Central memory CD8-positive, alpha-beta T cell (primary cell): ENCODE results near the gene PLA2G1B.
"Not testable (repeated sequence)": the region's sequence is repeated elsewhere in the genome, so short reads cannot be mapped to it uniquely, and the experiment has no call there.

Source experiments
- ATAC-seq: fragments of 150-1000 bp; cut with Tn5 transposase; replicated peaks from 2 replicates; pipeline ENCODE4 v1.10.0; 2022; ENCODE audit warnings: mild to moderate bottlenecking, moderate FRiP score, moderate number of reproducible peaks; ENCODE audit not compliant: poor library complexity, severe bottlenecking; ENCODE audit errors: extremely low read depth
- DNase-seq, 2 donors: peaks; one replicate each; pipeline ENCODE4 v3.0.0; 2021; ENCODE audit warnings: low spot score in 2 of 2
- H3K27ac Mint-ChIP-seq: one replicate; pipeline ENCODE4 v1.8.0; 2022; ENCODE audit warnings: low read depth, mild to moderate bottlenecking, moderate library complexity, mixed read lengths
- H3K27me3 Mint-ChIP-seq: one replicate; pipeline ENCODE4 v1.8.0; 2022; ENCODE audit warnings: mixed read lengths
- H3K36me3 Mint-ChIP-seq: one replicate; pipeline ENCODE4 v1.8.0; 2022; ENCODE audit warnings: mild to moderate bottlenecking, moderate library complexity, mixed read lengths; ENCODE audit not compliant: insufficient read depth
- H3K4me1 Mint-ChIP-seq: one replicate; pipeline ENCODE4 v1.8.0; 2022; ENCODE audit warnings: mixed read lengths
- H3K4me3 Mint-ChIP-seq: one replicate; pipeline ENCODE4 v1.8.0; 2022; ENCODE audit warnings: mild to moderate bottlenecking, moderate library complexity, mixed read lengths
- H3K9me3 Mint-ChIP-seq: one replicate; pipeline ENCODE4 v1.8.0; 2022; ENCODE audit warnings: mixed read lengths

The PLA2G1B gene

GRCh38 chr12:120352117-120352516 lies 24.5 kb upstream of the PLA2G1B start:
- DNase-seq (no peak), ATAC-seq (no peak)
- H3K27me3 Mint-ChIP-seq = peaks cover 20% of the 10 kb centered on the region
- H3K9me3 Mint-ChIP-seq = no peaks in the 10 kb centered on the region
- no peaks in the 10 kb centered on the region for H3K4me1 Mint-ChIP-seq
- H3K27ac Mint-ChIP-seq = no peak overlapping the region
- no peak overlapping the region for H3K4me3 Mint-ChIP-seq
- peaks cover 2% of the 10 kb centered on the region for H3K36me3 Mint-ChIP-seq

GRCh38 chr12:120350576-120351350 lies 23.2 kb upstream of the PLA2G1B start:
- H3K4me1 Mint-ChIP-seq = no peaks in the 10 kb centered on the region
- H3K27ac Mint-ChIP-seq = no peak overlapping the region

DNA sequence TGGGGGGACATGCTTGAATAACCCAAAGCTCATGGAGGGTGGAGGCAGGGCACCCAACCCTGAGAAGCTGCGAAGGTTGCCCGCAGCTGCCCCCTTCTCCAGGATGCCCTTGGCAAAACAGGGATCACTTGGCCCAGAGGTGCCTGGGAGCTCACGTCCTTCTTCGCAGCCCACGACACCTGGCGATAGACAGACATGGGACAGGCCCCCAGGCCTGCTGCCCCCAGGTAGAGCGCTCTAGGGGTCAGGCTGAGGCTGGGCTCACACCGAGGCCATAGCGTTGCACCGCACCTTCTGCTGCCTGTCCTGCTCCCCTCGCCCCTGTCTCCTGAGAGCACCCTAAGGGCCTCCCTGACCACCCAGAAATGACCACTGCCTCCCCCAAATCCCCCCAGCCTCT lies 20.2 kb upstream of the PLA2G1B start:
- DNase-seq = no peak
- H3K27ac Mint-ChIP-seq = no peak overlapping the region
- peaks cover 2% of the 10 kb centered on the region for H3K36me3 Mint-ChIP-seq
- no peaks in the 10 kb centered on the region for H3K4me1 Mint-ChIP-seq
- no peak overlapping the region for H3K4me3 Mint-ChIP-seq
- H3K27me3 Mint-ChIP-seq = peaks cover 31% of the 10 kb centered on the region
- no peak for ATAC-seq
- no peaks in the 10 kb centered on the region for H3K9me3 Mint-ChIP-seq

More at GRCh38 chr12:120350576-120351350, 23.2 kb upstream of the PLA2G1B start:
- no peak for ATAC-seq
- no peak for DNase-seq
- H3K4me3 Mint-ChIP-seq = no peak overlapping the region
- H3K36me3 Mint-ChIP-seq = peaks cover 2% of the 10 kb centered on the region
- peaks cover 31% of the 10 kb centered on the region for H3K27me3 Mint-ChIP-seq
- H3K9me3 Mint-ChIP-seq = no peaks in the 10 kb centered on the region

DNA sequence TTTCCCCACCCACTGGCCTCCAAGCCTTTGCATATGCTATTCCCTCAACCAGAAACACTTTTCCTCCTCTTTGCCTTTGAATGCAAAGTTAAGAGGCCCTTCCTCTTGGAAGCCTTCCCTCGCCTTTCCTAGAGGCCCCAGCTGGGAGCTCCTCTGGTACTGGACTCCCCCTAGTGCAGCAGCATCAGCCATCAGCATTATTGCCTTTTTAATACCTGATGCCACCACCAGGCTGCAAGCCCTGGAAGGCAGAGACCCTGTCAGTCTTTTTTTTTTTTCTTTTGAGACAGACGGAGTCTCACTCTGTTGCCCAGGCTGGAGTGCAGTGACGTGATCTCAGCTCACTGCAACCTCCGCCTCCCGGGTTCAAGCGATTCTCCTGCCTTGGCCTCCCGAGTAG lies 19.1 kb upstream of the PLA2G1B start:
- peaks cover 30% of the 10 kb centered on the region for H3K27me3 Mint-ChIP-seq
- H3K4me1 Mint-ChIP-seq = no peaks in the 10 kb centered on the region
- H3K27ac Mint-ChIP-seq = no peak overlapping the region

GRCh38 chr12:120346031-120346430 lies 18.5 kb upstream of the PLA2G1B start:
- H3K4me1 Mint-ChIP-seq = no peaks in the 10 kb centered on the region
- no peak overlapping the region for H3K27ac Mint-ChIP-seq
- DNase-seq = no peak
- no peaks in the 10 kb centered on the region for H3K9me3 Mint-ChIP-seq
- H3K4me3 Mint-ChIP-seq = no peak overlapping the region
- H3K27me3 Mint-ChIP-seq = peaks cover 30% of the 10 kb centered on the region
- peaks cover 2% of the 10 kb centered on the region for H3K36me3 Mint-ChIP-seq
- ATAC-seq = no peak

More for the DNA sequence above, 19.1 kb upstream of the PLA2G1B start:
- Mint-ChIP-seq H3K4me3 (no peak overlapping the region), H3K36me3 (peaks cover 2% of the 10 kb centered on the region), H3K9me3 (no peaks in the 10 kb centered on the region)
- ATAC-seq = no peak
- no peak for DNase-seq

- DNase-seq = no peak
- peaks cover 21% of the 10 kb centered on the region for H3K27me3 Mint-ChIP-seq
- H3K4me1 Mint-ChIP-seq = no peaks in the 10 kb centered on the region
- peaks cover 2% of the 10 kb centered on the region for H3K9me3 Mint-ChIP-seq
- no peak overlapping the region for H3K4me3 Mint-ChIP-seq
- H3K27ac Mint-ChIP-seq = no peak overlapping the region
- no peak for ATAC-seq
- H3K36me3 Mint-ChIP-seq = peaks cover 2% of the 10 kb centered on the region
These were observed 16.1 kb upstream of the PLA2G1B start for GRCh38 chr12:120343692-120344091.

DNA sequence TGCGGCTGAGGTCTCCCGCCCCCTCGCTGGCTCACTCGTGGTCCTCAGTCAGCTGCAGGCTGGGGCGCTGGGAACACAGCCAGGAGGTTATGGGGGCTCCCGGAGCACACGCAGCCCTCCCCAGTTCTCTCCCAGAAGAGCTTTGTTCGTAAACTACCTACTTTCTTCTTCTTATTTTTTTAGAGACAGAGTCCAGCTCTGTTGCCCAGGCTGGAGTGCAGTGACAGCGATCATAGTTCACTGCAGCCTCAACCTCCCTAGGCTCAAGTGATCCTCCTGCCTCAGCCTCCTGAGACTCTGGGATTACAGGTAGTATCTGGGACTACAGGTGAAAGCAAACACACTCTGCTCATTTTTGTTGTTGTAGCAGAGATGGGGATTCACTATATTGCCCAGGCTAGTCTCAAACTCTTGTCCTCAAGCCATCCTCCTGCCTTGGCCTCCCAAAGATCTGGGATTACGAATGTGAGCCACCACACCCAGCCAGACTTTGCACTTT lies 15.5 kb upstream of the PLA2G1B start:
- Mint-ChIP-seq H3K4me1 (no peaks in the 10 kb centered on the region), H3K4me3 (no peak overlapping the region), H3K36me3 (peaks cover 2% of the 10 kb centered on the region), H3K9me3 (peaks cover 6% of the 10 kb centered on the region), H3K27me3 (peaks cover 26% of the 10 kb centered on the region), H3K27ac (no peak overlapping the region)
- no peak for DNase-seq
- no peak for ATAC-seq

GRCh38 chr12:120342175-120343038 lies 14.8 kb upstream of the PLA2G1B start:
- ATAC-seq (no peak), DNase-seq (no peak)
- Mint-ChIP-seq H3K27ac (no peak overlapping the region), H3K4me3 (no peak overlapping the region), H3K9me3 (peaks cover 13% of the 10 kb centered on the region), H3K36me3 (no peaks in the 10 kb centered on the region), H3K4me1 (no peaks in the 10 kb centered on the region), H3K27me3 (peaks cover 32% of the 10 kb centered on the region)

DNA sequence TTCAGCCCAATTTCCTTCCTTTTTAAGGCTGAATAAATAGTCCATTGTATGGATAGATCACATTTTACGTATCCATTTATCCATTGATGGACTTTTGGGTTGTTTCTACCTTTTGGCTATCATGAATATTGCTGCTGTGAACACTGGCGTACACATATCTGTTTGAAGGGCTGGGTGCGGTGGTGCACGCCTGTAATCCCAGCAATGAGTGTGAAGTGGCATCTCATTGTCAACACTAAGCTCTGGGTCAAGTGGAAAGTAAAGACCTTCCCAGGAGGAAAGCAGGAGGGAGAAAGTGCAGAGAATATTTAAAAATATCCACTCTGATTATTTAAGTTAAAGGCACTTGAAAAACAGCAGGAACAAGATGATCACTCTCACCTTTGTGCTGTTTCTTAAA lies 11.7 kb upstream of the PLA2G1B start:
- Mint-ChIP-seq H3K36me3 (peaks cover 3% of the 10 kb centered on the region), H3K27me3 (peaks cover 21% of the 10 kb centered on the region), H3K27ac (no peak overlapping the region), H3K4me1 (no peaks in the 10 kb centered on the region), H3K4me3 (no peak overlapping the region), H3K9me3 (peaks cover 15% of the 10 kb centered on the region)
- ATAC-seq (no peak), DNase-seq (no peak)

DNA sequence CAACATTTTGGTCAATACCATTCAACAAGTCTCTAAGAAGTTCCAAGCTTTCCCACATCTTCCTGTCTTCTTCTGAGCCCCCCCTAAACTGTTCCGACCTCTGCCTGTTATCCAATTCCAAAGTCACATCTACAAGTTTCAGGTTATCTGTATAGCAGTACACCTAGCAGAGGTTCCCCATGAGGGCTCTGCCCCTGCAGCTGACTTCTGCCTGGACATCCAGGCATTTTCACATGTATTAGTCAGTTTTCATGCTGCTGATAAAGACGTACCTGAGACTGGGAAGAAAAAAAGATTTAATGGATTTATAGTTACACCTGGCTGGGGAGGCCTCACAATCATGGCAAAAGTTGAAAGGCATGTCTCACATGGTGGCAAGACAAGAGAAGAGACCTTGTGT lies 10.2 kb upstream of the PLA2G1B start:
- Mint-ChIP-seq H3K27me3 (peaks cover 21% of the 10 kb centered on the region), H3K36me3 (peaks cover 3% of the 10 kb centered on the region)

GRCh38 chr12:120336392-120336791 lies 8.8 kb upstream of the PLA2G1B start:
- not testable (repeated sequence) for ATAC-seq, H3K27ac Mint-ChIP-seq, H3K4me1 Mint-ChIP-seq, H3K36me3 Mint-ChIP-seq, DNase-seq, H3K4me3 Mint-ChIP-seq
- Mint-ChIP-seq H3K27me3 (peaks cover 17% of the 10 kb centered on the region), H3K9me3 (peaks cover 15% of the 10 kb centered on the region)

More for the DNA sequence above, 10.2 kb upstream of the PLA2G1B start:
- Mint-ChIP-seq H3K4me1 (no peaks in the 10 kb centered on the region), H3K9me3 (peaks cover 15% of the 10 kb centered on the region), H3K4me3 (no peak overlapping the region), H3K27ac (no peak overlapping the region)
- ATAC-seq = no peak
- no peak for DNase-seq

- H3K36me3 Mint-ChIP-seq, H3K27ac Mint-ChIP-seq, ATAC-seq, H3K4me3 Mint-ChIP-seq, H3K4me1 Mint-ChIP-seq, DNase-seq: not testable (repeated sequence)
- peaks cover 19% of the 10 kb centered on the region for H3K27me3 Mint-ChIP-seq
- H3K9me3 Mint-ChIP-seq = peaks cover 15% of the 10 kb centered on the region
These were observed 7.9 kb upstream of the PLA2G1B start for GRCh38 chr12:120335447-120335846.
